ENCODE results near the gene COPZ2.
"Not testable (repeated sequence)": the region's sequence is repeated elsewhere in the genome, so short reads cannot be mapped to it uniquely, and the experiment has no call there.

The COPZ2 gene

GRCh38 chr17:48003417-48004151, 34.0 kb downstream of the COPZ2 start:
- peak; percentile 98 for DNase-seq

GRCh38 chr17:48002916-48003416, 34.6 kb downstream of the COPZ2 start:
- DNase-seq: peak; percentile 91

GRCh38 chr17:48002266-48002915, 35.2 kb downstream of the COPZ2 start:
- peak; percentile 83 for DNase-seq

- DNase-seq: not testable (repeated sequence)
These were observed 35.9 kb downstream of the COPZ2 start for GRCh38 chr17:48001657-48002056.

GRCh38 chr17:48001197-48001596, 36.4 kb downstream of the COPZ2 start:
- DNase-seq: no peak

- peak; percentile 25 for DNase-seq
These were observed 38.0 kb downstream of the COPZ2 start for GRCh38 chr17:47999582-47999981.

- DNase-seq: no peak
These were observed 39.6 kb downstream of the COPZ2 start for GRCh38 chr17:47998044-47998443.

- no peak for DNase-seq
These were observed 40.0 kb downstream of the COPZ2 start for GRCh38 chr17:47997586-47997985.

GRCh38 chr17:47996201-47996600, 41.4 kb downstream of the COPZ2 start:
- DNase-seq: no peak

- DNase-seq: no peak
These were observed 42.2 kb downstream of the COPZ2 start for GRCh38 chr17:47995241-47995935.

GRCh38 chr17:47994724-47995123, 42.9 kb downstream of the COPZ2 start:
- DNase-seq: no peak

GRCh38 chr17:47993964-47994363, 43.6 kb downstream of the COPZ2 start:
- DNase-seq: no peak

- no peak for DNase-seq
These were observed 44.5 kb downstream of the COPZ2 start for GRCh38 chr17:47993031-47993564.

- DNase-seq: no peak
These were observed 45.4 kb downstream of the COPZ2 start for GRCh38 chr17:47992216-47992615.

- no peak for DNase-seq
These were observed 46.5 kb downstream of the COPZ2 start for GRCh38 chr17:47990962-47991731.

GRCh38 chr17:47989700-47990099, 47.9 kb downstream of the COPZ2 start:
- DNase-seq: no peak

GRCh38 chr17:47989159-47989558, 48.4 kb downstream of the COPZ2 start:
- no peak for DNase-seq

- not testable (repeated sequence) for DNase-seq
These were observed 49.2 kb downstream of the COPZ2 start for GRCh38 chr17:47988445-47988844.

GRCh38 chr17:47987240-47987835, 50.3 kb downstream of the COPZ2 start:
- DNase-seq: no peak

- DNase-seq: no peak
These were observed 51.1 kb downstream of the COPZ2 start for GRCh38 chr17:47986520-47986919.

GRCh38 chr17:47983492-47984223, 53.9 kb downstream of the COPZ2 start:
- no peak for DNase-seq
